ENCODE measurements around the gene FAT2. TPM values are rescaled to one million over a fixed set of nuclear protein-coding genes. Genes with fewer than 3 reads are reported as not detected.

The FAT2 gene, protein sequence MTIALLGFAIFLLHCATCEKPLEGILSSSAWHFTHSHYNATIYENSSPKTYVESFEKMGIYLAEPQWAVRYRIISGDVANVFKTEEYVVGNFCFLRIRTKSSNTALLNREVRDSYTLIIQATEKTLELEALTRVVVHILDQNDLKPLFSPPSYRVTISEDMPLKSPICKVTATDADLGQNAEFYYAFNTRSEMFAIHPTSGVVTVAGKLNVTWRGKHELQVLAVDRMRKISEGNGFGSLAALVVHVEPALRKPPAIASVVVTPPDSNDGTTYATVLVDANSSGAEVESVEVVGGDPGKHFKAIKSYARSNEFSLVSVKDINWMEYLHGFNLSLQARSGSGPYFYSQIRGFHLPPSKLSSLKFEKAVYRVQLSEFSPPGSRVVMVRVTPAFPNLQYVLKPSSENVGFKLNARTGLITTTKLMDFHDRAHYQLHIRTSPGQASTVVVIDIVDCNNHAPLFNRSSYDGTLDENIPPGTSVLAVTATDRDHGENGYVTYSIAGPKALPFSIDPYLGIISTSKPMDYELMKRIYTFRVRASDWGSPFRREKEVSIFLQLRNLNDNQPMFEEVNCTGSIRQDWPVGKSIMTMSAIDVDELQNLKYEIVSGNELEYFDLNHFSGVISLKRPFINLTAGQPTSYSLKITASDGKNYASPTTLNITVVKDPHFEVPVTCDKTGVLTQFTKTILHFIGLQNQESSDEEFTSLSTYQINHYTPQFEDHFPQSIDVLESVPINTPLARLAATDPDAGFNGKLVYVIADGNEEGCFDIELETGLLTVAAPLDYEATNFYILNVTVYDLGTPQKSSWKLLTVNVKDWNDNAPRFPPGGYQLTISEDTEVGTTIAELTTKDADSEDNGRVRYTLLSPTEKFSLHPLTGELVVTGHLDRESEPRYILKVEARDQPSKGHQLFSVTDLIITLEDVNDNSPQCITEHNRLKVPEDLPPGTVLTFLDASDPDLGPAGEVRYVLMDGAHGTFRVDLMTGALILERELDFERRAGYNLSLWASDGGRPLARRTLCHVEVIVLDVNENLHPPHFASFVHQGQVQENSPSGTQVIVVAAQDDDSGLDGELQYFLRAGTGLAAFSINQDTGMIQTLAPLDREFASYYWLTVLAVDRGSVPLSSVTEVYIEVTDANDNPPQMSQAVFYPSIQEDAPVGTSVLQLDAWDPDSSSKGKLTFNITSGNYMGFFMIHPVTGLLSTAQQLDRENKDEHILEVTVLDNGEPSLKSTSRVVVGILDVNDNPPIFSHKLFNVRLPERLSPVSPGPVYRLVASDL (N-terminal part only)
- total RNA-seq: under 0.01 and 0.05 TPM in 2 replicates

DNA sequence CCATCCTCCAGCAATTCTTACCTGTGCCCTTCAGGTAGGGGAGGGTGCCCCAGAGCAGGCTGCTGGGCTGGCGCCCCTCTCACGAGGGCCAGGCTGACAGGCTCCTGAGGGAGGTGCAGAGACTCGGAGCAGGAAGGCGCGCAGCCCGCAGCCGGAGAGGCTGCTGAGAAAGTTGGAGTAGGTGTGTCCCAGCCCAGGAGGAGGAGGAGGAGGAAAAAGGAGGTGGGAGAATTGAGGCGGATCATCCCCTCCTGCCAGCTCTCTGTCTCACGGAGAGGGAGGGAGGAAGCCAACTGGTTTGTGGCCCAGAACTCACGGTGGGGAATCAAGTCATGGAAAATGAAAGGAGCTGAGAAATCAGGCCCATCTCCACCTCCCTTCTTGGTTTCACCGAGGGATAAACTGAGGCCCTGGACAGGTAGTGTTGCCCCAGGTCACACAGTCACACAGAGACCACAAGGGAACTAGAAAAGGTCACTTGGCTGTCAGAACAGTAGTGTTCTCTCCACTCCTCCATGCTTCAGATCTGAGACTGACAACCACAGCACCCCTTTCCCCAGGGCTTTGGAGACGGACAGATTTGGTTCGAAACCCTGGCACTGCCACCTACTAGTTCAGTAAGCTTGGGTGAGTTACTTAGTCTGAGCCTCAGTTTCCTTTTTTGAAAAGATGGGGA lies at the start of gene FAT2:
TSS of gene FAT2 (minus strand) at position 188 of the 676 bp plus-strand sequence. CDS start 22,400 bp downstream, outside the sequence.

Other genes starting within 250 kb of the FAT2 start
- not detected in 2 replicates for gene SLC36A2, start 243.8 kb downstream of the FAT2 start, total RNA-seq
- 6.2 and 8.7 TPM in 2 replicates for gene SLC36A1, start 143.7 kb downstream of the FAT2 start, total RNA-seq
- 2,182 and 3,745 TPM in 2 replicates for gene SPARC, start 95.6 kb upstream of the FAT2 start, total RNA-seq
- gene ATOX1, start 167.3 kb upstream of the FAT2 start, total RNA-seq: 83.6 and 103 TPM in 2 replicates
- gene G3BP1, start 180.6 kb upstream of the FAT2 start, total RNA-seq: 158 and 224 TPM in 2 replicates

All from smooth muscle cell of the umbilical artery (primary cell).